Measurements from ENCODE around the gene DPYSL4. TPM values are rescaled to one million over a fixed set of nuclear protein-coding genes. Genes with fewer than 3 reads are reported as not detected.

Gene DPYSL4
- total and polyA plus RNA-seq, 2 of the 13 experiments (the other 11 are each of a cell fraction or from before 2014, with no cell fraction given), result 0.84 to 1.2 TPM

DNA sequence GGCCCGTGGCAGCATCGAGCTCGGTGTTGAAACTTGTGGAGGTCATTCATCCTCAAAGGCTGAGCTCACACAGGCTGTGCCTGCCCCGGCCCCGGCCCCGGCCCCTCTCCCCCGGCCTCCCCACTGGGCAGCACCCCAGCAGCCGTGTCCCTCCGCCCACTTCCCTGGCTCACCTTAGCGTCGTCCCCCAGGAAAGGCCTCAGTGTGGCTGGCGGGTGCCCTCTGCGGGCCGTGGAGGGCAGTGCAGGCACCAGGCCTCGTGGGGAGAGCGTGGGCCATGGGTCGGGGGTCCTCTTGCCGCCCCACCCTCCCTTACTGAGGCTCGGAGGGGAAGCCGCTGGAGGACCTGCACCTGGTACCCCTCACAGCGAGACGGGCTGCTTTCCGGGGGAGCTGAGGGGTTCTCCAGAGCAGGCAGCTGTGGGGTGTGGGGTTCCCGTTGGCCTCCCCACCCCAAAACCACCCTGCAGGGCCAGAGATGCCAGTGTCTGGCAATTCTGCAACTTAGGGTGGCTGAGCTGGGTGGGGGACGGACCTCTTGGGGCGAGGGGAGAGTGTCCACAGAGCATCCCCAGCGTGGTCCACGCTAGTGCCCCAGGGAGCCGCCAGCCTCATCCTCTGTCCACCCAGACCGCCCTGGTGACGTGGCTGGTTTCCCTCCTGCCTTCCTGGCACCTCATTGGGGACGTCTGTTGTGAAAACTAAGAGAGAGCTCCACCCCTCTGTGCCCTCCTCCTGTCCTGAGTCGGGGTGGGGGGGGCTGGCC, 44.2 kb upstream of the DPYSL4 start (continued):
- TF ChIP-seq MYC (CRISPR knock-in tag; IDR thresholded peaks at IDR 0.05; ENCODE audit: borderline replicate concordance) (peak; percentile 40; the same call in 1 of the 2 replicates), KDM4B (CRISPR knock-in tag; IDR thresholded peaks at IDR 0.05) (no peak), GPN1 (CRISPR knock-in tag; IDR thresholded peaks at IDR 0.05; ENCODE audit: borderline replicate concordance) (no peak), THAP11 (CRISPR knock-in tag; IDR thresholded peaks at IDR 0.05) (peak; percentile 14; the same call in 1 of the 2 replicates), ZBTB7B (CRISPR knock-in tag; IDR thresholded peaks at IDR 0.05) (0 out of 2 replicates have a peak, but pooled peaks have one; percentile 28)
- TF ChIP-seq, protein P1, sequence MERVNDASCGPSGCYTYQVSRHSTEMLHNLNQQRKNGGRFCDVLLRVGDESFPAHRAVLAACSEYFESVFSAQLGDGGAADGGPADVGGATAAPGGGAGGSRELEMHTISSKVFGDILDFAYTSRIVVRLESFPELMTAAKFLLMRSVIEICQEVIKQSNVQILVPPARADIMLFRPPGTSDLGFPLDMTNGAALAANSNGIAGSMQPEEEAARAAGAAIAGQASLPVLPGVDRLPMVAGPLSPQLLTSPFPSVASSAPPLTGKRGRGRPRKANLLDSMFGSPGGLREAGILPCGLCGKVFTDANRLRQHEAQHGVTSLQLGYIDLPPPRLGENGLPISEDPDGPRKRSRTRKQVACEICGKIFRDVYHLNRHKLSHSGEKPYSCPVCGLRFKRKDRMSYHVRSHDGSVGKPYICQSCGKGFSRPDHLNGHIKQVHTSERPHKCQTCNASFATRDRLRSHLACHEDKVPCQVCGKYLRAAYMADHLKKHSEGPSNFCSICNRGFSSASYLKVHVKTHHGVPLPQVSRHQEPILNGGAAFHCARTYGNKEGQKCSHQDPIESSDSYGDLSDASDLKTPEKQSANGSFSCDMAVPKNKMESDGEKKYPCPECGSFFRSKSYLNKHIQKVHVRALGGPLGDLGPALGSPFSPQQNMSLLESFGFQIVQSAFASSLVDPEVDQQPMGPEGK (CRISPR knock-in tag; IDR thresholded peaks at IDR 0.05), result peak; percentile 54
- TF ChIP-seq, protein P2, sequence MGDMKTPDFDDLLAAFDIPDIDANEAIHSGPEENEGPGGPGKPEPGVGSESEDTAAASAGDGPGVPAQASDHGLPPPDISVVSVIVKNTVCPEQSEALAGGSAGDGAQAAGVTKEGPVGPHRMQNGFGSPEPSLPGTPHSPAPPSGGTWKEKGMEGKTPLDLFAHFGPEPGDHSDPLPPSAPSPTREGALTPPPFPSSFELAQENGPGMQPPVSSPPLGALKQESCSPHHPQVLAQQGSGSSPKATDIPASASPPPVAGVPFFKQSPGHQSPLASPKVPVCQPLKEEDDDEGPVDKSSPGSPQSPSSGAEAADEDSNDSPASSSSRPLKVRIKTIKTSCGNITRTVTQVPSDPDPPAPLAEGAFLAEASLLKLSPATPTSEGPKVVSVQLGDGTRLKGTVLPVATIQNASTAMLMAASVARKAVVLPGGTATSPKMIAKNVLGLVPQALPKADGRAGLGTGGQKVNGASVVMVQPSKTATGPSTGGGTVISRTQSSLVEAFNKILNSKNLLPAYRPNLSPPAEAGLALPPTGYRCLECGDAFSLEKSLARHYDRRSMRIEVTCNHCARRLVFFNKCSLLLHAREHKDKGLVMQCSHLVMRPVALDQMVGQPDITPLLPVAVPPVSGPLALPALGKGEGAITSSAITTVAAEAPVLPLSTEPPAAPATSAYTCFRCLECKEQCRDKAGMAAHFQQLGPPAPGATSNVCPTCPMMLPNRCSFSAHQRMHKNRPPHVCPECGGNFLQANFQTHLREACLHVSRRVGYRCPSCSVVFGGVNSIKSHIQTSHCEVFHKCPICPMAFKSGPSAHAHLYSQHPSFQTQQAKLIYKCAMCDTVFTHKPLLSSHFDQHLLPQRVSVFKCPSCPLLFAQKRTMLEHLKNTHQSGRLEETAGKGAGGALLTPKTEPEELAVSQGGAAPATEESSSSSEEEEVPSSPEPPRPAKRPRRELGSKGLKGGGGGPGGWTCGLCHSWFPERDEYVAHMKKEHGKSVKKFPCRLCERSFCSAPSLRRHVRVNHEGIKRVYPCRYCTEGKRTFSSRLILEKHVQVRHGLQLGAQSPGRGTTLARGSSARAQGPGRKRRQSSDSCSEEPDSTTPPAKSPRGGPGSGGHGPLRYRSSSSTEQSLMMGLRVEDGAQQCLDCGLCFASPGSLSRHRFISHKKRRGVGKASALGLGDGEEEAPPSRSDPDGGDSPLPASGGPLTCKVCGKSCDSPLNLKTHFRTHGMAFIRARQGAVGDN (CRISPR knock-in tag; IDR thresholded peaks at IDR 0.05), result peak; percentile 22
